HFF-Myc (cell line): ENCODE data around the gene NDUFS2.
A peak's percentile ranks its signal among the peaks of the same experiment; 100 is the strongest.
"Not testable (repeated sequence)": the region's sequence is repeated elsewhere in the genome, so short reads cannot be mapped to it uniquely, and the experiment has no call there.

ENCODE experiments used
- DNase-seq: peaks from one replicate; pipeline ENCODE4 v3.0.0-alpha.2; 2011; ENCODE audit warnings: low read depth; ENCODE audit errors: extremely low read depth
- H3K4me3 ChIP-seq: replicated peaks from 2 replicates; pipeline ENCODE4 v1.5.1; 2011; ENCODE audit warnings: low read depth, mild to moderate bottlenecking, control low read depth, low read length
- TF ChIP-seq, protein P1 (sequence below): IDR thresholded peaks from 2 replicates; pipeline ENCODE4 v1.5.1; 2012; ENCODE audit warnings: mild to moderate bottlenecking, low read depth, low read length, control low read depth; ENCODE audit errors: missing control alignments

The NDUFS2 gene

GRCh38 chr1:161220002-161220401 is 17.8 kb downstream of the NDUFS2 start:
- TF ChIP-seq, protein P1, sequence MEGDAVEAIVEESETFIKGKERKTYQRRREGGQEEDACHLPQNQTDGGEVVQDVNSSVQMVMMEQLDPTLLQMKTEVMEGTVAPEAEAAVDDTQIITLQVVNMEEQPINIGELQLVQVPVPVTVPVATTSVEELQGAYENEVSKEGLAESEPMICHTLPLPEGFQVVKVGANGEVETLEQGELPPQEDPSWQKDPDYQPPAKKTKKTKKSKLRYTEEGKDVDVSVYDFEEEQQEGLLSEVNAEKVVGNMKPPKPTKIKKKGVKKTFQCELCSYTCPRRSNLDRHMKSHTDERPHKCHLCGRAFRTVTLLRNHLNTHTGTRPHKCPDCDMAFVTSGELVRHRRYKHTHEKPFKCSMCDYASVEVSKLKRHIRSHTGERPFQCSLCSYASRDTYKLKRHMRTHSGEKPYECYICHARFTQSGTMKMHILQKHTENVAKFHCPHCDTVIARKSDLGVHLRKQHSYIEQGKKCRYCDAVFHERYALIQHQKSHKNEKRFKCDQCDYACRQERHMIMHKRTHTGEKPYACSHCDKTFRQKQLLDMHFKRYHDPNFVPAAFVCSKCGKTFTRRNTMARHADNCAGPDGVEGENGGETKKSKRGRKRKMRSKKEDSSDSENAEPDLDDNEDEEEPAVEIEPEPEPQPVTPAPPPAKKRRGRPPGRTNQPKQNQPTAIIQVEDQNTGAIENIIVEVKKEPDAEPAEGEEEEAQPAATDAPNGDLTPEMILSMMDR: no peak
- DNase-seq: no peak

DNA sequence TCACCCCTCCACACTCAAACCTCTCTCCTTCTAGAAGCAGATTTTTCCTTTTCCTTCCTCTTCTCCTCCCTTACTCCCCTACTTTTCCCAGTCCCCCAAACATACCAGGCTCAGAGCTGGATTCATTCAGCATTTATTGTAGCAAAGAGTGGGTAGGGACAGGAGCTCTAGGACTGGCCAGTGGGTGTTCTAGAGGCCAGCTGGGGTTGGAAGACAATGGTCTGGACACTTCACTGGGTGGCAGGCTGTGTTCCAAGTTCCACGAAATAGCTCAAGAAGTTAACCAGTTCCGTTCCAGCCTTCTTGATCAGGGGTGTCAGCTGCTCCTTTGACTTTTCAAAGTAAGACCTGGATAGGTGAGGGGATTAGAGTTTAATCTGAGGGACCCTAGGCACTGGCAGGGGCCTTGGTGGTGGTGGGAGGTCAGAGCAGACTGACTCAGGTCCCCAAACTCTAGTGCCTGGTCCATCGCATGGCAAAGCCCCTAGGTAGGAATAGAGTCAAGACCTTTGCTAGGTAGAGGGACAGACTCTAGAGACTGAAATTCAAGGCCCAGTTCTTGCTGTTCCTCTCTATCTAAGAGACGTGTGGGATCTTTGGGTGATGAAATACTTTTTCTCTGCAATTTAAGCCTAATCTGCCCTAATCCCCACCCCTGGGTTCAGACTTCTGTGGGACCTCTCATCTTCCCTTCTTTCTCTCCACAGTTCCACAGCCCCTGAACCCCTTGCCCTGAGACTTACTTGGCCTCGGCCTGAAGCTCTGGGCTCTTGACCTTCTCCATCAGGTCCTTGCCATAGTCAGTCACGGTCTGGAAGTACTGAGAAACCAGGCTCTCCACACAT is 20.2 kb downstream of the NDUFS2 start:
- TF ChIP-seq, protein P1: no peak
- no peak overlapping the region for H3K4me3 ChIP-seq
- DNase-seq: no peak

More at GRCh38 chr1:161220002-161220401, 17.8 kb downstream of the NDUFS2 start:
- no peak overlapping the region for H3K4me3 ChIP-seq

DNA sequence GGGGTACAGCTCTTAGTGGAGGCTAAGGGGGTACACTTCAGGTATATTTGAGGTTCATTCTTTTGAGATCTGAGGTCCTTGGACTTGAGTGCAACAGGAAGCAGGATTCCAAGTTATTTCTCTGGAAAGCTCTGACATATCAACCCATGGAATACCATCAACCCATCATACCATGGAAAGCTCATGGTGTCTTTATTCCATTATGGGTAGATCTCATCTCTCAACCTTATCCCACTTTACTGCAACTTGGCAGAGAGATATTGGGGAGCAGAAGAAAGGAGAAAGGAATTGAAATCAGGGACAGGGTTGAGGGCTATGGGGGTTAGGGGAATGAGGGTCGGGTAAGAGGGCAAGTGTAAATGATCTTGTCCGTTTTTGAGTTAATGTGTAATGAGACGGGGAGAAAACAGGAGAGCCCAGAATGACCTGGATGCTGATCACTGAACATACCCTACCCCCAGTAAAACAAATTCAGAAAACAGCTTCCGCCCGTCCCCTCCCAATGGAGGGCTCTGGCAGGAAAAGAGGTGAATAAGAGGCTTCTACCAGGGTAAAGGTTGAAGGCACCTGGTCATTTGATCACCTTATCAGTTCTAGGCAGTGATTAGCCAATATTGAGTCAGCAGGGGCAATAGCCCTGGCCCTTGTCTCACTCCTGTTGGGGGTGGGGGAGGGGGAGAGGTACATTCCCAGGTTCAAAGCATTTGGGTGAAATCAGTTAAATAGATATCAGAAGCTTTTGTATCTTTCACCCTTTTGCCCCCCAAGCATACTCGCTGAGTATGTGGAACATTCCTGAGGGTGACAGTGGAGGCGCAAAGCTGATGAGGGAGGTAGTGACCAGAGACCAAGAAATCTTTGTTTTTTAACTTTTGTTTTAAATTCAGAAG is 21.9 kb downstream of the NDUFS2 start:
- TF ChIP-seq, protein P1: no peak
- H3K4me3 ChIP-seq: no peak overlapping the region
- DNase-seq: no peak

DNA sequence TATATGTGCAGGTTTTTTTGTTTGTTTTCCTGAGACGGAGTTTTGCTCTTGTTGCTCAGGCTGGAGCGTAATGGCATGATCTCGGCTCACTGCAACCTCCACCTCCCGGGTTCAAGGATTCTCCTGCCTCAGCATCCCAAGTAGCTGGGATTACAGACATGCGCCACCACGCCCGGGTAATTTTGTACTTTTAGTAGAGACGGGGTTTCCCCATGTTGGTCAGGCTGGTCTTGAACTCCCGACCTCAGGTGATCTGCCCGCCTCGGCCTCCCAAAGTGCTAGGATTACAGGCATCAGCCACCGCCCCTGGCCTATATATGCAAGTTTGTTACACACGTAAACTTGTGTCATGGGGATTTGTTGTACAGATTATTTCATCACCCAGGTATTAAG is 22.5 kb downstream of the NDUFS2 start:
- not testable (repeated sequence) for DNase-seq, H3K4me3 ChIP-seq

DNA sequence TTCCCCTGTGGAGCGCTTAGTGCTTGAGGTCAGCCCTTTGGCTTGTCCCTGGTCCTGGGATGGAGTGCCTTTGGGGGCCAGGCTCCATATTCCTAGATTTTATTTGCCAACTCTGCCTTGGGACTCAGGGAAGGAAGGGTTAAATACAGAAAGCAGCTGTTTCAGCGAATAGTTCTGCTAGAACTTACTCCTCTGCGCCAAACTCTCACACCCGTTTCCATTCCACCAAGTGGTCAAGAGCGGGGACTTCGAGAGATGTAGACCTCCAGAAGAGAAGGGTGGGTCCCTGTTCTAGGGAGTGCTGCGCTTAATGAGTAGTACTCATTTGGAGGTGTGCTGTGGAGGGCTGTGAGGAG is 23.0 kb downstream of the NDUFS2 start:
- no peak overlapping the region for H3K4me3 ChIP-seq
- TF ChIP-seq, protein P1: no peak
- no peak for DNase-seq

- peak; percentile 99 for DNase-seq
- TF ChIP-seq, protein P1: peak; percentile 67
- peak within 1 kb of the TSS; percentile 65 for H3K4me3 ChIP-seq
These were observed 23.6 kb downstream of the NDUFS2 start, which contains the start of gene TOMM40L for GRCh38 chr1:161225534-161226319. TOMM40L (plus strand) TSS chr1:161226060; CDS start chr1:161226490, 430 bp downstream.
